Muscle layer of duodenum (tissue), 2 donors: ENCODE data around the gene STX18.

ENCODE experiments used
- H3K27ac ChIP-seq: one replicate; pipeline ENCODE4 v1.7.0; 2013; ENCODE audit warnings: mild to moderate bottlenecking, low read length
- H3K27me3 ChIP-seq: one replicate; pipeline ENCODE4 v1.7.0; 2013; ENCODE audit warnings: low read depth, mild to moderate bottlenecking, control low read depth, low read length
- H3K36me3 ChIP-seq, 2 donors: one replicate each; pipeline ENCODE4 v1.7.0; 2013; ENCODE audit warnings: low read length in 2 of 2, control low read depth in 1 of 2, mild to moderate bottlenecking in 1 of 2; ENCODE audit not compliant: insufficient read depth in 2 of 2, control insufficient read depth in 1 of 2
- H3K4me1 ChIP-seq, 2 donors: one replicate each; pipeline ENCODE4 v1.7.0; 2013; ENCODE audit warnings: low read length in 2 of 2, mild to moderate bottlenecking in 2 of 2, control low read depth in 1 of 2, moderate library complexity in 1 of 2; ENCODE audit not compliant: insufficient read depth in 2 of 2, control insufficient read depth in 1 of 2
- H3K4me3 ChIP-seq, 2 donors: one replicate each; pipeline ENCODE4 v1.7.0; 2013; ENCODE audit warnings: low read length in 2 of 2, low read depth in 1 of 2, mild to moderate bottlenecking in 1 of 2
- H3K9me3 ChIP-seq, 2 donors: one replicate each; pipeline ENCODE4 v1.7.0; 2013; ENCODE audit warnings: low read length in 2 of 2, control low read depth in 1 of 2, mild to moderate bottlenecking in 1 of 2; ENCODE audit not compliant: control insufficient read depth in 1 of 2
- donor health status: healthy.

Gene STX18

GRCh38 chr4:4541661-4542570 is at the start of gene STX18:
Gene STX18 (minus strand): TSS chr4:4542048. CDS start chr4:4541964, 84 bp downstream.
- peak within 1 kb of the TSS; percentile 88 to 93 for H3K4me3 ChIP-seq
- no peaks in the 10 kb centered on the region for H3K27me3 ChIP-seq
- H3K27ac ChIP-seq = peak within 1 kb of the TSS; percentile 87
- H3K4me1 ChIP-seq = peaks cover 23 to 29% of the 10 kb centered on the region in 2 donors
- no peaks in the 10 kb centered on the region for H3K36me3 ChIP-seq
- H3K9me3 ChIP-seq = no peaks in the 10 kb centered on the region

DNA sequence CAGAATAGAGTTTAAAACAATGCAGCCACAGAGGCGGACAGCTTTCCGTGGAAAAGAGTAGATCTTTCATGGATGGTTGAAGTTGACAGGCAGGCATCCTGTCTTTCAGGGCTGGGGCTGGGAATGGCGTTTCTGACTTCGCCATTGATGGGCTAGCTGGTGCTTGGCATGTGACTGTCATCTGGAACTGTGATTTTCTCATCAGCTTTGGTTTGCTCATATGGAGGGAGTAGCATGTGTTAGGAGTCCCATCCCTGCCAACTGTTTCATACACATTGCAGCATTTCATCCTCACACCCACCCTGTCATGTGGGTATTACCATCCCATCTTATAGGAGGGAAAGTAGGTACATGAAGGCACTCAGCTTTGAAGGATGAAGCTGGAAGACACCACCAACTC is 49.2 kb upstream of the STX18 start:
- Histone ChIP-seq H3K36me3 (peaks cover 0 to 7% of the 10 kb centered on the region in 2 donors), H3K27me3 (no peaks in the 10 kb centered on the region), H3K27ac (no peak overlapping the region), H3K9me3 (peaks cover 8 to 12% of the 10 kb centered on the region in 2 donors), H3K4me3 (no peak overlapping the region), H3K4me1 (no peaks in the 10 kb centered on the region)

- Histone ChIP-seq H3K4me3 (no peak overlapping the region), H3K27ac (no peak overlapping the region)
Measured at GRCh38 chr4:4590546-4590945, 48.7 kb upstream of the STX18 start.

GRCh38 chr4:4585012-4585670 is 43.3 kb upstream of the STX18 start:
- no peaks in the 10 kb centered on the region for H3K27me3 ChIP-seq
- no peak overlapping the region for H3K4me3 ChIP-seq
- no peaks in the 10 kb centered on the region for H3K36me3 ChIP-seq
- peaks cover 0 to 4% of the 10 kb centered on the region in 2 donors for H3K9me3 ChIP-seq
- no peak overlapping the region for H3K27ac ChIP-seq
- H3K4me1 ChIP-seq = no peaks in the 10 kb centered on the region

More at GRCh38 chr4:4590546-4590945, 48.7 kb upstream of the STX18 start:
- H3K27me3 ChIP-seq = no peaks in the 10 kb centered on the region
- H3K4me1 ChIP-seq = no peaks in the 10 kb centered on the region
- H3K36me3 ChIP-seq = peaks cover 0 to 4% of the 10 kb centered on the region in 2 donors
- peaks cover 6 to 10% of the 10 kb centered on the region in 2 donors for H3K9me3 ChIP-seq

- H3K4me1 ChIP-seq = no peaks in the 10 kb centered on the region
- peaks cover 0 to 4% of the 10 kb centered on the region in 2 donors for H3K9me3 ChIP-seq
- H3K36me3 ChIP-seq = no peaks in the 10 kb centered on the region
- no peak overlapping the region for H3K4me3 ChIP-seq
- H3K27me3 ChIP-seq = no peaks in the 10 kb centered on the region
- H3K27ac ChIP-seq = no peak overlapping the region
Measured at GRCh38 chr4:4583606-4584005, 41.8 kb upstream of the STX18 start.

DNA sequence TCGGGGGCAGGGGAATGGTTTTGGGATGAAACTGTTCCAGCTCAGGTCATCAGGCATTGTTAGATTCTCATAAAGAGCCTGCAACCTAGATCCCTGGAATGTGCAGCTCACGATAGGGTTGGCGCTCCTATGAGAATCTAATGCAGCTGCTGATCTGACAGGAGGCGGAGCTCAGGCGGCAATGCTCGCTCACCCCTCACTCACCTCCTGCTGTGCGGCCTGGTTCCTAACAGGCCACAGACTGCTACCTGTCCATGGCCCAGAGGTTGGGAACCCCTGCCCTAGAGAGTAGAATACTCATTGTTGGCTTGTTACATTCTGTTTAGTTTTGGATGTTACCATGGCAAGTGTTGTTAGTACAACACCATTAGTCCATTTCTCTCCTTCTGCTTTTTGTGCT is 40.8 kb upstream of the STX18 start:
- no peak overlapping the region for H3K4me3 ChIP-seq
- H3K36me3 ChIP-seq = no peaks in the 10 kb centered on the region
- H3K9me3 ChIP-seq = peaks cover 0 to 4% of the 10 kb centered on the region in 2 donors
- no peaks in the 10 kb centered on the region for H3K27me3 ChIP-seq
- H3K4me1 ChIP-seq = no peaks in the 10 kb centered on the region
- H3K27ac ChIP-seq = no peak overlapping the region

DNA sequence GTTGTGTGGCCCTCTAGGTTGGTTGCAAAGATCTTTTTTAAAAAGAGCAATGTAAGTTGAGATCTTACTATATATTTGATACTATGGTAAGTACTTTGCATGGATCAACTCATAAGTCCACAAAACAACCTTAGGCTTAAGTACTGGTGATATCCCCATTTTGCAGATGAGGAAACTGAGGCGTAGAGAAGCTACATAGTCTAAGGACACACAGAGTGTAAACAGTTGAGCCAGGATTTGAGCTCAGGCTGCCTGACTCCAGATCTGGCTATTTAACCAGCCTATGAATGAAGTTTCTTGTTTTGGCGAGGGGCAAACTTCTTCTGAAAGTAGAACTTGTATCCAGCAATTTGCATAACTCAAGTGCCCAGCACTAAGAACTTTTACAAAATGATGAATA is 38.6 kb upstream of the STX18 start:
- Histone ChIP-seq H3K4me1 (no peaks in the 10 kb centered on the region), H3K4me3 (no peak overlapping the region), H3K9me3 (no peaks in the 10 kb centered on the region), H3K27me3 (no peaks in the 10 kb centered on the region), H3K27ac (no peak overlapping the region), H3K36me3 (no peaks in the 10 kb centered on the region)

DNA sequence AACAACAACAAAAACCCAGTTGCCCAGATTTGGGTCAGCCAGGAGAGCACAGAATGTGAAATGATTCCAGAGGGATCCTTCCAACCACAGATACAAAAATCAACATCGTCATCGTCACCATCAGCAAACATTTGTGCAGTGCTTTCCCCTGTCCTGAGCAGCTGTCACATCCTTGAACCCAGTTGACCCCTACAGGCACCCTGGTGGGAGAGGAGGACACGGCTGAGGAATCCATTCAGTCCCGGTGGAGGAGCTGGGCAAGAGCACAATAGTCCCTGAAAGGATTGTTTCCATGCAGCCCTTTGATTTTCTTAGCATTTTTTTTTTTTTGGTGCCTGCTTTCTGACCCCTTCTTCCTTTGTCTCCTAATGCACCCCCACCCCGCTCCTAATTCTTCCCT is 37.1 kb upstream of the STX18 start:
- Histone ChIP-seq H3K4me1 (no peaks in the 10 kb centered on the region), H3K27me3 (no peaks in the 10 kb centered on the region), H3K4me3 (no peak overlapping the region), H3K36me3 (no peaks in the 10 kb centered on the region), H3K27ac (no peak overlapping the region), H3K9me3 (no peaks in the 10 kb centered on the region)

DNA sequence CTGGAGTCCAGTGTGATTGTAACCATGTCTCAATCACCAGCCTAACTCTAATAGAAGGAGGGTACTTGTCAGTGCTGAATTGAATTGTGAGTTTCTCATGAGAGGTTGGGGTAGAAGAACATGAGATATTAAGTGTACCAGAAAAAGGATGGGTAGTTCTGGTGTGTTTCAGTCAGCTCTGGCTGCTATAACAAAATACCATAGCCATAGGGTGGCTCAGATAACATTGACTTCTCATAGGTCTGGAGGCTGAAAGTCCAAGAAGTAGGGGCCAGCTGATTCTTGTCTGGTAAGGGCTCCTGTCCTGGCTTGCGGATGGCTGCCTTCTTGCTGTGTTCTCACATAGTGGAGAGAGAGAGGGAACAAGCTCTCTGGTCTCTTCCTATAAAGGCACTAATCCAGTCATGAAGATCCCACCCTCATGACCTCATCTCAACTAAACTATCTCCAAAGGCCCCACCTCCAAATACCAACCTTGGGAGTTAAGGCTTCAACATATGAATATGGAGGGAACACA is 35.6 kb upstream of the STX18 start:
- no peaks in the 10 kb centered on the region for H3K36me3 ChIP-seq
- no peak overlapping the region for H3K4me3 ChIP-seq
- H3K27me3 ChIP-seq = no peaks in the 10 kb centered on the region
- no peaks in the 10 kb centered on the region for H3K9me3 ChIP-seq
- H3K27ac ChIP-seq = no peak overlapping the region
- no peaks in the 10 kb centered on the region for H3K4me1 ChIP-seq

DNA sequence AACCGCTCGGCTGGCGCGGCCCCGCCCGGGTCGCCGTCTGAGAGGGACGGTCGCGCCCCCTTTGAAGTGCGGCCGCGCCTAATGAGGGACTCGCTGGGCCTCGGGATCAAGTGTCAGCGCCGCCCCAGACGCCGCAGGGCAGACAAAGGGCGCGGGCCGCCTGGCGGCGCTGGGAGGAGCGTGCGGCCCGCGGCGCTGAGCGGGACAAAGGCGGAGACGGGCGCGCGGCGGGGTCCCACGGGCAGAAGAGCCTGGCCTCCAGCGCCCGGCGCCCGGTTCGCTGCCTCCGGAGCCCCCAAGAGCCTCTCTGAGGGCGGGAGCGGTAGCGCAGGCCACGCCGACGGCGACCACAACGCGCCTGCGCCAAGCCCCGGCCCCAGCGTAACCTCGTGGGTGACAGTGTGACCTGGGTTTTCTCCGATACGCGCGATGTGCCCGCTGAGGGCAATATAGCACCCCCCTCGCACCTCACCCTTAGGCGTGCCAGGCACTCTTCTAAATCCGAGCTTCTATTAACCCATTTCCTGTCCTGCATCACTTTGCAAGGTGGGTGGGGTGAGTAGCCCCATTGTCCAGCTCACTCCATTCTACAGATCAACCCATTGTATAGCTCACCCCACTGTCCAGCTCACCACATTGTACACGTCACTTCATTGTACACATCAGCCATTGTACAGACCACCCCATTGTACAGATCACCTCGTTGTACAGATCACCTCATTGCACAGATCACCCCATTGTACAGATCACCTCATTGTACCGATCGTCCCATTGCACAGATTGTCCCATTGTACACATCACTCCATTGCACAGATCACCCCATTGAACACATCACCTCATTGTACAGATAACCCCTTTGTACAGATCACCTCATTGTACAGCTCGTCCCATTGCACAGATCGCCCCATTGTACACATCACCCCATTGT is 33.7 kb upstream of the STX18 start:
- no peak overlapping the region for H3K27ac ChIP-seq
- no peaks in the 10 kb centered on the region for H3K27me3 ChIP-seq
- no peaks in the 10 kb centered on the region for H3K36me3 ChIP-seq
- peak overlapping the region; percentile 67 to 68 for H3K4me3 ChIP-seq
- H3K4me1 ChIP-seq = no peaks in the 10 kb centered on the region
- no peaks in the 10 kb centered on the region for H3K9me3 ChIP-seq
